SK-N-SH treated with all-trans-retinoic acid at 6 μM for 48 hours (cell line): ENCODE results near the gene BCL6B.

Experiments
- ATAC-seq: fragments of 200-7000 bp; cut with Tn5 transposase; 3 replicates; pipeline ENCODE4 v1.9.1; 2020; ENCODE audit warnings: mild to moderate bottlenecking, moderate library complexity
- ARNTL ChIP-seq: fragments of 450-650 bp; formaldehyde crosslinking; IDR thresholded peaks from 2 replicates; pipeline ENCODE4 v1.5.0; 2020; ENCODE audit warnings: low read depth, mild to moderate bottlenecking, moderate library complexity, borderline replicate concordance
- CREB5 ChIP-seq: fragments of 250-450 bp; sonication (Bioruptor Pico); IDR thresholded peaks from 2 replicates; pipeline ENCODE4 v1.5.1; 2020; ENCODE audit warnings: low read depth, mild to moderate bottlenecking, moderate library complexity
- CSDC2 ChIP-seq: fragments of 250-450 bp; sonication (Bioruptor Pico); IDR thresholded peaks from 2 replicates; pipeline ENCODE4 v1.5.0; 2020; ENCODE audit warnings: mild to moderate bottlenecking, moderate library complexity
- CSRNP3 ChIP-seq: fragments of 250-450 bp; sonication (Bioruptor Pico); IDR thresholded peaks from 2 replicates; pipeline ENCODE4 v1.5.1; 2021; ENCODE audit warnings: mild to moderate bottlenecking, moderate library complexity
- ESRRG ChIP-seq: fragments of 250-450 bp; sonication (Bioruptor Pico); IDR thresholded peaks from 2 replicates; pipeline ENCODE4 v1.6.1; 2021; ENCODE audit warnings: mild to moderate bottlenecking
- GLIS3 ChIP-seq: fragments of 250-450 bp; sonication (Bioruptor Pico); IDR thresholded peaks from 2 replicates; pipeline ENCODE4 v1.5.0; 2020; ENCODE audit warnings: mild to moderate bottlenecking, moderate library complexity
- ISL1 ChIP-seq: fragments of 250-450 bp; sonication (Bioruptor Pico); IDR thresholded peaks from 2 replicates; pipeline ENCODE4 v2.1.2; 2022; ENCODE audit warnings: mild to moderate bottlenecking, moderate library complexity
- OSR1 ChIP-seq: fragments of 250-450 bp; sonication (Bioruptor Pico); IDR thresholded peaks from 2 replicates; pipeline ENCODE4 v1.8.0; 2022; ENCODE audit warnings: moderate library complexity, mild to moderate bottlenecking, inconsistent platforms
- PATZ1 ChIP-seq: fragments of 250-450 bp; sonication (Bioruptor Pico); IDR thresholded peaks from 2 replicates; pipeline ENCODE4 v1.8.0; 2020; ENCODE audit warnings: mild to moderate bottlenecking, moderate library complexity, borderline replicate concordance
- POU6F1 ChIP-seq: fragments of 250-450 bp; sonication (Bioruptor Pico); IDR thresholded peaks from 2 replicates; pipeline ENCODE4 v1.8.0; 2021; ENCODE audit warnings: low read depth, mild to moderate bottlenecking, moderate library complexity, borderline replicate concordance
- PPARA ChIP-seq: fragments of 250-450 bp; sonication (Bioruptor Pico); IDR thresholded peaks from 2 replicates; pipeline ENCODE4 v1.5.0; 2020; ENCODE audit warnings: mild to moderate bottlenecking, borderline replicate concordance
- RARB ChIP-seq: fragments of 250-450 bp; sonication (Bioruptor Pico); IDR thresholded peaks from 2 replicates; pipeline ENCODE4 v1.8.0; 2021; ENCODE audit warnings: mild to moderate bottlenecking, moderate library complexity
- SNAI2 ChIP-seq: fragments of 250-450 bp; sonication (Bioruptor Pico); IDR thresholded peaks from 2 replicates; pipeline ENCODE4 v1.5.0; 2020; ENCODE audit warnings: mild to moderate bottlenecking, moderate library complexity
- TCF4 ChIP-seq: fragments of 250-450 bp; sonication (Bioruptor Pico); IDR thresholded peaks from 2 replicates; pipeline ENCODE4 v1.8.0; 2021; ENCODE audit warnings: mild to moderate bottlenecking, moderate library complexity, borderline replicate concordance
- TOX ChIP-seq: fragments of 250-450 bp; sonication (Bioruptor Pico); IDR thresholded peaks from 2 replicates; pipeline ENCODE4 v1.8.0; 2021; ENCODE audit warnings: mild to moderate bottlenecking, moderate library complexity, borderline replicate concordance
- ZC3H10 ChIP-seq: fragments of 250-450 bp; sonication (Bioruptor Pico); IDR thresholded peaks from 2 replicates; pipeline ENCODE4 v1.5.1; 2021; ENCODE audit warnings: mild to moderate bottlenecking, moderate library complexity
- ZFP3 ChIP-seq: fragments of 250-450 bp; sonication (Bioruptor Pico); IDR thresholded peaks from 2 replicates; pipeline ENCODE4 v1.5.0; 2020; ENCODE audit warnings: mild to moderate bottlenecking, moderate library complexity
- ZFP30 ChIP-seq: fragments of 450-650 bp; formaldehyde crosslinking; IDR thresholded peaks from 2 replicates; pipeline ENCODE4 v1.5.0; 2022; ENCODE audit warnings: mild to moderate bottlenecking, moderate library complexity
- ZNF565 ChIP-seq: fragments of 450-650 bp; formaldehyde crosslinking; conservative IDR thresholded peaks from 2 replicates; pipeline ENCODE4 v1.5.0; 2020; ENCODE audit warnings: low read depth, mild to moderate bottlenecking, moderate library complexity
- ZNF70 ChIP-seq: fragments of 450-650 bp; formaldehyde crosslinking; IDR thresholded peaks from 2 replicates; pipeline ENCODE4 v1.5.0; 2020; ENCODE audit warnings: mild to moderate bottlenecking, moderate library complexity
- ZNF8 ChIP-seq: fragments of 450-650 bp; formaldehyde crosslinking; IDR thresholded peaks from 2 replicates; pipeline ENCODE4 v1.5.0; 2020; ENCODE audit warnings: mild to moderate bottlenecking, moderate library complexity

Gene BCL6B

GRCh38 chr17:7041607-7042500 lies 19.0 kb downstream of the BCL6B start:
- no peak for TF ChIP-seq ARNTL (CRISPR knock-in tag)
- no peak for TF ChIP-seq POU6F1
- no peak for TF ChIP-seq TCF4 (CRISPR knock-in tag)
- TF ChIP-seq CREB5 (CRISPR knock-in tag): no peak
- no peak for TF ChIP-seq PPARA (CRISPR knock-in tag)
- TF ChIP-seq TOX (CRISPR knock-in tag): no peak
- TF ChIP-seq RARB: no peak
- TF ChIP-seq ZC3H10: no peak
- TF ChIP-seq ZFP3 (CRISPR knock-in tag): no peak
- no peak for TF ChIP-seq CSRNP3 (CRISPR knock-in tag)
- no peak for TF ChIP-seq OSR1 (CRISPR knock-in tag)
- no peak for TF ChIP-seq ISL1
- no peak for ATAC-seq

GRCh38 chr17:7042501-7043181 lies 19.8 kb downstream of the BCL6B start:
- TF ChIP-seq OSR1 (CRISPR knock-in tag): no peak
- no peak for TF ChIP-seq PATZ1
- TF ChIP-seq ZNF8 (CRISPR knock-in tag): no peak
- TF ChIP-seq ZC3H10: no peak
- no peak for TF ChIP-seq SNAI2 (CRISPR knock-in tag)
- TF ChIP-seq GLIS3: no peak
- no peak for TF ChIP-seq ISL1
- no peak for TF ChIP-seq ZNF565 (CRISPR knock-in tag)
- no peak for TF ChIP-seq ZNF70 (CRISPR knock-in tag)
- TF ChIP-seq TCF4 (CRISPR knock-in tag): no peak
- TF ChIP-seq TOX (CRISPR knock-in tag): no peak
- no peak for TF ChIP-seq PPARA (CRISPR knock-in tag)
- TF ChIP-seq CSRNP3 (CRISPR knock-in tag): no peak
- TF ChIP-seq ZFP3 (CRISPR knock-in tag): no peak
- TF ChIP-seq ARNTL (CRISPR knock-in tag): no peak
- TF ChIP-seq ESRRG: no peak
- no peak for TF ChIP-seq CREB5 (CRISPR knock-in tag)
- no peak for TF ChIP-seq ZFP30 (CRISPR knock-in tag)
- no peak for TF ChIP-seq CSDC2 (CRISPR knock-in tag)
- no peak for TF ChIP-seq RARB
- ATAC-seq: no peak
